ENCODE results near the gene ID4. TPM values are rescaled to one million over a fixed set of nuclear protein-coding genes. Genes with fewer than 3 reads are reported as not detected.

ID4 gene
- total and polyA plus RNA-seq, 2 of the 8 experiments (the other 6 are each of a cell fraction or from before 2014, with no cell fraction given) = 2.0 to 8.3 TPM

DNA sequence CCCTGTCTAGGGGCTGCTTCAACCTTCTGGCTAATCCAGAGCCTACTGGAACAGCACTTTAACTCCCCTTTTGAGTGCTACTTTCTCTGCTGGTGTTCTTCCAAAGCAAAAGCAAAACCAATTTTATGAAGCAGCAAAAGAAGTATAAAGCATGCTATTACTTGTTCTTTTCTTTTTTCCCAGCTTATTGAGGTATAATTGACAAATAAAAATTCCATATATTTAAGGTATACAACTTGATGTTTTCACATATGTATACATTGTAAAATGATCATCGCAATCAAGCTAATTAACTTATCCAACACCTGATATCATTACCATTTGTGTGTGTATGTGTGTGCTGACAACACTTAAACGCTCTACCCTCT is 14.9 kb downstream of the ID4 start:
- DNase-seq (ENCODE audit: low read depth in 1 of 2, low spot score in 2 of 2) (no peak), FAIRE-seq (no peak)
- Histone ChIP-seq H3K27ac (ENCODE audit: low read depth, low read length) (no peak overlapping the region), H2BK20ac (ENCODE audit: low read length) (no peak overlapping the region), H3K9ac (replicated peaks in 1 of 4; ENCODE audit: extremely low read depth in 1 of 4, low read depth in 3 of 4, low read length in 3 of 4) (no peak overlapping the region), H2BK15ac (ENCODE audit: low read length) (no peak overlapping the region), H4K20me1 (replicated peaks in 1 of 2; ENCODE audit: control insufficient read depth in 1 of 2, insufficient read depth in 2 of 2, low read length in 2 of 2) (no peaks in the 10 kb centered on the region), H2BK5ac (ENCODE audit: low read depth, low read length) (no peak overlapping the region), H3K18ac (ENCODE audit: extremely low read depth, low read length) (no peak overlapping the region), H3K4me3 (ENCODE audit: extremely low read depth in 1 of 4, insufficient read depth in 2 of 4, low read depth in 3 of 4, low read length in 4 of 4) (no peak overlapping the region), H3K4ac (replicated peaks; ENCODE audit: insufficient read length, low read depth, low read length) (no peak overlapping the region), H3K4me1 (replicated peaks in 1 of 4; ENCODE audit: control insufficient read depth in 3 of 4, insufficient read depth in 4 of 4, low read length in 3 of 4) (peaks cover 4 to 6% (median 5%) of the 10 kb centered on the region in 4 experiments; a peak in 6 of 7 replicates), H3K79me2 (ENCODE audit: control insufficient read depth in 1 of 2, insufficient read depth in 2 of 2, low read length in 2 of 2) (no peaks in the 10 kb centered on the region), H3K9me3 (ENCODE audit: insufficient read depth in 2 of 2, low read depth in 1 of 2, low read length in 1 of 2) (no peaks in the 10 kb centered on the region), H4K5ac (ENCODE audit: insufficient read length, low read depth, low read length) (no peak overlapping the region), H3K14ac (ENCODE audit: insufficient read length) (no peak overlapping the region), H3K36me3 (ENCODE audit: control insufficient read depth in 2 of 4, insufficient read depth in 4 of 4, low read length in 3 of 4) (no peaks in the 10 kb centered on the region), H3K27me3 (replicated peaks in 1 of 4; ENCODE audit: control insufficient read depth in 3 of 4, extremely low read depth in 1 of 4, insufficient read depth in 3 of 4, low read length in 3 of 4) (no peaks in the 10 kb centered on the region), H2AK5ac (ENCODE audit: low read depth, low read length) (no peak overlapping the region), H2AFZ (ENCODE audit: low read length) (no peak overlapping the region), H3K23me2 (ENCODE audit: low read depth, low read length) (no peaks in the 10 kb centered on the region), H3K56ac (replicated peaks; ENCODE audit: insufficient read length, low read depth, low read length) (no peak overlapping the region), H4K8ac (ENCODE audit: extremely low read depth, insufficient read depth, low read length) (no peak overlapping the region), H2BK120ac (replicated peaks; ENCODE audit: low read depth, low read length) (no peak overlapping the region), H3K23ac (ENCODE audit: insufficient read length) (no peak overlapping the region), H3K79me1 (ENCODE audit: low read depth, low read length) (no peaks in the 10 kb centered on the region), H2BK12ac (ENCODE audit: low read depth, low read length) (no peak overlapping the region), H4K91ac (replicated peaks; ENCODE audit: insufficient read length, low read length) (no peak overlapping the region), H3K4me2 (ENCODE audit: insufficient read depth in 1 of 2, low read depth in 2 of 2, low read length in 2 of 2) (no peak overlapping the region)
- ChIA-PET CTCF (ENCODE audit: partially characterized antibody) (interaction anchor here (0.6 to 2.3 kb wide), 16 partner anchors 11 to 855 kb away, joined by 3 to 7 read pairs (median 3); no protein-coding TSS in a partner anchor), POLR2A (ENCODE audit: partially characterized antibody) (interaction anchor here (8.0 kb wide), 1 partner anchor 15 kb away, joined by 48 read pairs; the partner anchor contains the start of gene ID4)
- WGBS, 2 experiments (ENCODE audit: extremely low coverage in 1 of 2, insufficient coverage in 1 of 2, insufficient read length in 1 of 2, insufficient replicate concordance in 2 of 2, low coverage in 1 of 2, low lambda C conversion rate in 2 of 2, missing lambda C conversion rate in 1 of 2) = 98% methylated on average over 2 of the region's 2 CpGs; no CpG with 5 or more reads in 1 of the 2 experiments
- TF ChIP-seq RNF2 (IDR thresholded peaks at IDR 0.05; ENCODE audit: borderline replicate concordance, low read depth, low read length, missing control alignments, poor library complexity, severe bottlenecking) (no peak), ASH2L (IDR thresholded peaks at IDR 0.05; ENCODE audit: low read length) (no peak), GTF2F1 (IDR thresholded peaks at IDR 0.05; ENCODE audit: borderline replicate concordance, low read depth, low read length) (no peak), PHF8 (conservative IDR thresholded peaks at IDR 0.05; ENCODE audit: low read depth, low read length) (no peak), TAF1 (IDR thresholded peaks at IDR 0.05; ENCODE audit: low read depth, low read length) (no peak), KDM1A (IDR thresholded peaks at IDR 0.05; ENCODE audit: borderline replicate concordance, low read length) (no peak), CBX8 (IDR thresholded peaks at IDR 0.05; ENCODE audit: borderline replicate concordance, low read depth, low read length) (no peak), CEBPB (IDR thresholded peaks at IDR 0.05; ENCODE audit: low read depth, low read length) (no peak), CHD1 (IDR thresholded peaks at IDR 0.05; ENCODE audit: low read depth, low read length) (no peak), TBP (IDR thresholded peaks at IDR 0.05; ENCODE audit: low read depth, low read length) (no peak), SAP30 (IDR thresholded peaks at IDR 0.05; ENCODE audit: insufficient read depth, insufficient replicate concordance, low read length) (no peak), RFX5 (IDR thresholded peaks at IDR 0.05; ENCODE audit: borderline replicate concordance, low read depth, low read length) (no peak)
- TF ChIP-seq, protein P1, sequence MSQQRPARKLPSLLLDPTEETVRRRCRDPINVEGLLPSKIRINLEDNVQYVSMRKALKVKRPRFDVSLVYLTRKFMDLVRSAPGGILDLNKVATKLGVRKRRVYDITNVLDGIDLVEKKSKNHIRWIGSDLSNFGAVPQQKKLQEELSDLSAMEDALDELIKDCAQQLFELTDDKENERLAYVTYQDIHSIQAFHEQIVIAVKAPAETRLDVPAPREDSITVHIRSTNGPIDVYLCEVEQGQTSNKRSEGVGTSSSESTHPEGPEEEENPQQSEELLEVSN (IDR thresholded peaks at IDR 0.05) = no peak

All from H1 (cell line).